Parathyroid adenoma (tissue), 2 donors: ENCODE data around the gene C13orf46.

Experiments
- H2AFZ ChIP-seq: fragments of 300-600 bp; sonication (generic); one replicate; pipeline ENCODE4 v1.7.0; 2017; ENCODE audit warnings: antibody characterized with exemption, mild to moderate bottlenecking
- H3K27ac ChIP-seq: fragments of 300-600 bp; sonication (generic); one replicate; pipeline ENCODE4 v1.7.0; 2017
- H3K27me3 ChIP-seq: fragments of 300-600 bp; sonication (generic); one replicate; pipeline ENCODE4 v1.7.0; 2017; ENCODE audit warnings: low read length; ENCODE audit not compliant: control insufficient read depth, insufficient read depth
- H3K36me3 ChIP-seq: fragments of 300-600 bp; sonication (generic); one replicate; pipeline ENCODE4 v1.7.0; 2017; ENCODE audit warnings: low read length; ENCODE audit not compliant: control insufficient read depth, insufficient read depth
- H3K4me1 ChIP-seq: fragments of 300-600 bp; sonication (generic); one replicate; pipeline ENCODE4 v1.7.0; 2017; ENCODE audit warnings: control low read depth
- H3K4me2 ChIP-seq: fragments of 300-600 bp; sonication (generic); one replicate; pipeline ENCODE4 v1.7.0; 2017; ENCODE audit warnings: low read length
- H3K4me3 ChIP-seq: fragments of 300-600 bp; sonication (generic); one replicate; pipeline ENCODE4 v1.7.0; 2017; ENCODE audit warnings: low read depth, low read length
- H3K79me2 ChIP-seq: fragments of 300-600 bp; sonication (generic); one replicate; pipeline ENCODE4 v1.7.0; 2017; ENCODE audit warnings: control low read depth
- H3K9ac ChIP-seq: fragments of 300-600 bp; sonication (generic); one replicate; pipeline ENCODE4 v1.7.0; 2017; ENCODE audit warnings: mild to moderate bottlenecking
- H3K9me3 ChIP-seq: fragments of 300-600 bp; sonication (generic); one replicate; pipeline ENCODE4 v1.7.0; 2017; ENCODE audit warnings: low read length; ENCODE audit not compliant: control insufficient read depth
- CTCF ChIP-seq: fragments of 300-600 bp; sonication (generic); IDR thresholded peaks from one replicate; pipeline ENCODE4 v1.7.0; 2017; ENCODE audit warnings: antibody characterized with exemption, mild to moderate bottlenecking
- donor health status: primary hyperparathyroidism.

C13orf46 gene

GRCh38 chr13:113903912-113904311 lies 70.0 kb downstream of the C13orf46 start:
- Histone ChIP-seq H3K4me1 (no peaks in the 10 kb centered on the region), H3K9me3 (no peaks in the 10 kb centered on the region), H3K4me2 (no peak overlapping the region), H3K4me3 (no peak overlapping the region), H3K27ac (no peak overlapping the region), H3K79me2 (no peaks in the 10 kb centered on the region), H3K27me3 (no peaks in the 10 kb centered on the region), H3K9ac (no peak overlapping the region), H3K36me3 (no peaks in the 10 kb centered on the region), H2AFZ (no peak overlapping the region)
- TF ChIP-seq CTCF, result no peak
